Testis (tissue), 3 donors: ENCODE measurements around the gene CNTFR. TPM values are rescaled to one million over a fixed set of nuclear protein-coding genes. Genes with fewer than 3 reads are reported as not detected.

ENCODE experiments used
- DNase-seq: peaks from one replicate; pipeline ENCODE4 v3.0.0-alpha.2; 2019
- H3K27ac ChIP-seq, 2 donors: fragments of 200-600 bp; sonication (generic); one replicate each; pipeline ENCODE4 v1.5.1; 2019
- H3K27me3 ChIP-seq: fragments of 200-600 bp; sonication (generic); one replicate; pipeline ENCODE4 v1.5.1; 2019
- H3K36me3 ChIP-seq: fragments of 200-600 bp; sonication (generic); one replicate; pipeline ENCODE4 v1.5.1; 2017; ENCODE audit warnings: low read depth; ENCODE audit errors: missing control alignments
- H3K4me1 ChIP-seq: fragments of 200-600 bp; sonication (generic); one replicate; pipeline ENCODE4 v1.5.1; 2019
- H3K4me3 ChIP-seq, 2 donors: fragments of 200-600 bp; sonication (generic); one replicate each; pipeline ENCODE4 v1.5.1; 2017 to 2019
- H3K9me3 ChIP-seq: fragments of 200-600 bp; sonication (generic); one replicate; pipeline ENCODE4 v1.5.1; 2017
- CTCF ChIP-seq, 3 experiments: fragments of 450-650 bp in 2 of 3; fragments of 200-600 bp in 1 of 3; sonication (generic) in 1 of 3; IDR thresholded peaks; one replicate each; pipeline ENCODE4 v1.5.1; 2016 to 2019; ENCODE audit warnings: antibody characterized with exemption in 3 of 3, mild to moderate bottlenecking in 2 of 3, moderate library complexity in 1 of 3
- POLR2A ChIP-seq: fragments of 450-650 bp; IDR thresholded peaks from one replicate; pipeline ENCODE4 v1.6.1; 2017; ENCODE audit warnings: antibody characterized with exemption, mild to moderate bottlenecking, moderate library complexity
- WGBS, 2 donors: methylation state at CpG; one replicate each; pipeline ENCODE4 v1.1.5; 2018; 5-methylcytosine and 5-hydroxymethylcytosine counted together
- intact Hi-C: fragments of 100-400 bp; cut with DNase I; formaldehyde crosslinking; loops from one replicate; pipeline ENCODE4 v1.15.1; 2023; ENCODE audit warnings: low total_unique reads
- polyA plus RNA-seq: library from polyadenylated mRNA; stranded (reverse); fragments of 350-450 nt; fragmentation: Illumina TruSeq; extraction: RNeasy Lipid Tissue Mini Kit (QIAGEN cat#74804); gene quantifications from one replicate; pipeline ENCODE4 v1.2.3, GENCODE V29; 2014; ENCODE audit warnings: low read depth, low replicate concordance; ENCODE audit not compliant: insufficient read depth
- total RNA-seq, 2 donors: library from RNA; depleted of rRNA; stranded (reverse); fragments of >200 nt; gene quantifications; one replicate each; pipeline ENCODE4 v1.2.3, GENCODE V29; 2016

Gene CNTFR
- total and polyA plus RNA-seq, 3 donors from 2014 or later, result 11.8 to 16.0 (median 16.0) TPM

GRCh38 chr9:34554211-34555001, 35.1 kb downstream of the CNTFR start:
- intact Hi-C loops, result loop anchor here (5.0 kb wide), 1 partner anchor 38 kb away; no protein-coding TSS in a partner anchor
- no peak for DNase-seq
- H3K4me1 ChIP-seq, result peaks cover 2% of the 10 kb centered on the region
- no peak overlapping the region for H3K4me3 ChIP-seq
- 68 to 70% methylated on average over 16 of the region's 16 CpGs for WGBS, 2 donors
- no peak for TF ChIP-seq POLR2A
- TF ChIP-seq CTCF (IDR thresholded peaks at IDR 0.05), result no peak
- no peaks in the 10 kb centered on the region for H3K36me3 ChIP-seq
- H3K27me3 ChIP-seq, result no peaks in the 10 kb centered on the region
- no peaks in the 10 kb centered on the region for H3K9me3 ChIP-seq
- no peak overlapping the region for H3K27ac ChIP-seq

GRCh38 chr9:34553511-34554021, 36.0 kb downstream of the CNTFR start:
- intact Hi-C loops, result loop anchor here (5.0 kb wide), 1 partner anchor 39 kb away; no protein-coding TSS in a partner anchor
- 80 to 93% methylated on average over 11 to 18 of the region's 18 CpGs for WGBS, 2 donors
- H3K4me1 ChIP-seq, result no peaks in the 10 kb centered on the region
- no peak for TF ChIP-seq POLR2A
- TF ChIP-seq CTCF (IDR thresholded peaks at IDR 0.05), result no peak
- H3K9me3 ChIP-seq, result no peaks in the 10 kb centered on the region
- H3K27ac ChIP-seq, result no peak overlapping the region
- H3K27me3 ChIP-seq, result no peaks in the 10 kb centered on the region
- H3K4me3 ChIP-seq, result no peak overlapping the region
- DNase-seq, result no peak
- H3K36me3 ChIP-seq, result no peaks in the 10 kb centered on the region

GRCh38 chr9:34552986-34553385, 36.5 kb downstream of the CNTFR start:
- no peaks in the 10 kb centered on the region for H3K4me1 ChIP-seq
- H3K36me3 ChIP-seq, result no peaks in the 10 kb centered on the region
- 88 to 100% methylated on average over 2 of the region's 2 CpGs for WGBS, 2 donors
- intact Hi-C loops, result loop anchor here (5.0 kb wide), 1 partner anchor 39 kb away; no protein-coding TSS in a partner anchor
- no peak for DNase-seq
- no peak for TF ChIP-seq CTCF (IDR thresholded peaks at IDR 0.05)
- TF ChIP-seq POLR2A, result no peak
- H3K27me3 ChIP-seq, result no peaks in the 10 kb centered on the region
- no peak overlapping the region for H3K4me3 ChIP-seq
- H3K9me3 ChIP-seq, result no peaks in the 10 kb centered on the region
- H3K27ac ChIP-seq, result no peak overlapping the region

- H3K4me1 ChIP-seq, result no peaks in the 10 kb centered on the region
- 79 to 87% methylated on average over 4 to 13 of the region's 13 CpGs for WGBS, 2 donors
- intact Hi-C loops, result loop anchor here (5.0 kb wide), 1 partner anchor 40 kb away; no protein-coding TSS in a partner anchor
These were observed 36.9 kb downstream of the CNTFR start for GRCh38 chr9:34552606-34552981.

More at GRCh38 chr9:34552606-34552981, 36.9 kb downstream of the CNTFR start:
- Histone ChIP-seq H3K27ac (no peak overlapping the region), H3K9me3 (no peaks in the 10 kb centered on the region), H3K27me3 (no peaks in the 10 kb centered on the region), H3K4me3 (no peak overlapping the region), H3K36me3 (no peaks in the 10 kb centered on the region)
- TF ChIP-seq POLR2A (no peak), CTCF (IDR thresholded peaks at IDR 0.05) (no peak)
- DNase-seq, result no peak
